Neural progenitor cell (in vitro differentiated cells): ENCODE results near the gene ZNF154.
"Not testable (repeated sequence)": the region's sequence is repeated elsewhere in the genome, so short reads cannot be mapped to it uniquely, and the experiment has no call there.

ENCODE experiments used
- EZH2 ChIP-seq: fragments of 200-600 bp; sonication (generic); IDR thresholded peaks from 2 replicates; pipeline ENCODE4 v1.6.1; 2017; ENCODE audit warnings: antibody characterized with exemption, mild to moderate bottlenecking, moderate library complexity
- TF ChIP-seq, protein P1 (sequence below): fragments of 200-600 bp; sonication (generic); IDR thresholded peaks from 2 replicates; pipeline ENCODE4 v1.5.1; 2017; ENCODE audit warnings: antibody characterized with exemption, mild to moderate bottlenecking

DNA sequence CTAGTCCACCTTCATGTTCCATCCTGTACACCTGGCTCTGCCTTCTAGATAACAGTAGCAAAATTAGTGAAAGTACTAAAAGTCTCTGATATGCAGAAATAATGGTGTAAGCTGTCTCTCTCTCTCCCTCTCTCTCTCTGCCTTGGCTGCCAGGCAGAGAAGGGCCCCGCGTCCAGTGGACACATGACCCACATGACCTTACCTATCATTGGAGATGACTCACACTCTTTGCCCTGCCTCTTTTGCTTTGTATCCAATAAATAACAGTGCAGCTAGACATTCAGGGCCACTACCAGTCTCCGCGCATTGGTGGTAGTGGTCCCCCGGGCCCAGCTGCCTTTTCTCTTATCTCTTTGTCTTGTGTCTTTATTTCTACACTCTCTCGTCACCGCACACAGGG, 29.8 kb upstream of the ZNF154 start:
- TF ChIP-seq, protein P1, sequence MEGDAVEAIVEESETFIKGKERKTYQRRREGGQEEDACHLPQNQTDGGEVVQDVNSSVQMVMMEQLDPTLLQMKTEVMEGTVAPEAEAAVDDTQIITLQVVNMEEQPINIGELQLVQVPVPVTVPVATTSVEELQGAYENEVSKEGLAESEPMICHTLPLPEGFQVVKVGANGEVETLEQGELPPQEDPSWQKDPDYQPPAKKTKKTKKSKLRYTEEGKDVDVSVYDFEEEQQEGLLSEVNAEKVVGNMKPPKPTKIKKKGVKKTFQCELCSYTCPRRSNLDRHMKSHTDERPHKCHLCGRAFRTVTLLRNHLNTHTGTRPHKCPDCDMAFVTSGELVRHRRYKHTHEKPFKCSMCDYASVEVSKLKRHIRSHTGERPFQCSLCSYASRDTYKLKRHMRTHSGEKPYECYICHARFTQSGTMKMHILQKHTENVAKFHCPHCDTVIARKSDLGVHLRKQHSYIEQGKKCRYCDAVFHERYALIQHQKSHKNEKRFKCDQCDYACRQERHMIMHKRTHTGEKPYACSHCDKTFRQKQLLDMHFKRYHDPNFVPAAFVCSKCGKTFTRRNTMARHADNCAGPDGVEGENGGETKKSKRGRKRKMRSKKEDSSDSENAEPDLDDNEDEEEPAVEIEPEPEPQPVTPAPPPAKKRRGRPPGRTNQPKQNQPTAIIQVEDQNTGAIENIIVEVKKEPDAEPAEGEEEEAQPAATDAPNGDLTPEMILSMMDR: not testable (repeated sequence)
- not testable (repeated sequence) for TF ChIP-seq EZH2
